Measurements from ENCODE around the gene NT5DC3.

NT5DC3 gene

DNA sequence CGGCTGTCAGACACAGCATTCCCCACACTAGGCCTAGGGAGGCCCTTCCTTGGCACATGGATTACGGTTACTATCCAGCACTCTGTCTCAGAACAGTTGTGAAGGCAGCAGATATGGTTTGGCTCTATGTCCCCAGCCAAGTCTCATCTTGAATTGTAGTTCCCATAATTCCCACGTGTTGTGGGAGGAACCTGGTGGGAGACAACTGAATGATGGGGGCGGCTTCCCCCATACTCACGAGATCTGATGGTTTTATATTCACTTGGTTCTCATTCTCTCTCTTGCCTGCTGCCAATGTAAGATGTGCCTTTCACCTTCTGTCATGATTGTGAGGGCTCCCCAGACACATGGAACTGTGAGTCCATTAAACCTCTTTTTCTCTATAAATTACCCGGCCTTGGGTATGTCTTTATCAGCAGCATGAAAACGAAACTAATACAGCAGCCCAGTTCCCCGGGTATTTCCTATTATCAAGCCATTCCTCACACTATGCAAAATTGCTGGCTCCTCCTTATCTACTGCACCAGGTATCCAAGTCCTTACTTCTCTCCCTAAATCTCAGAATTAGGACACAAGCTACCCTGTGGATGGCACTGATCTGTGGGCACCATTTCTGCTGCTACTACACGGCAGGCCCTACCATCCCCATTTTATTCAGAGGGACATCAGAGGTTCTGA lies 33.3 kb downstream of the NT5DC3 start:
- DNase-seq, result no peak

DNA sequence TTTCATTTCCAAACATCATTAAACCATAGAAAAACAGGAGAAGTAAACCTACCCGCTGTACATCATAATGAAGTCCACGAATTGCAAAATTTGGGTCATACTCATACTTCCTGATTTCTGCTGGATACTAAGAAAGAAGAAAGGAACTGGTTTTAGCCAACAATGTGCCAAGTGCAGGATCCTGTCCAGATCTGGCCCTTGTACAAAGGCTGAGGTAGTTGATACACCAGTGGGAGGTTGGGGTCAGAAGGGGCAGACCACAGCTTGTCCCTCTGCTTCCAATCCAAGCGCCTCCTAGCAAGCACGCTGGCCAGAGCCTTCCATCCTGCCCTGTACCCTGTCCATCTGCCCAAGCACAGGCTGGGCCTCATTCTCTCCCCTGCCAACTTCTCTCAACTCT lies 34.2 kb downstream of the NT5DC3 start:
- no peak for DNase-seq

DNA sequence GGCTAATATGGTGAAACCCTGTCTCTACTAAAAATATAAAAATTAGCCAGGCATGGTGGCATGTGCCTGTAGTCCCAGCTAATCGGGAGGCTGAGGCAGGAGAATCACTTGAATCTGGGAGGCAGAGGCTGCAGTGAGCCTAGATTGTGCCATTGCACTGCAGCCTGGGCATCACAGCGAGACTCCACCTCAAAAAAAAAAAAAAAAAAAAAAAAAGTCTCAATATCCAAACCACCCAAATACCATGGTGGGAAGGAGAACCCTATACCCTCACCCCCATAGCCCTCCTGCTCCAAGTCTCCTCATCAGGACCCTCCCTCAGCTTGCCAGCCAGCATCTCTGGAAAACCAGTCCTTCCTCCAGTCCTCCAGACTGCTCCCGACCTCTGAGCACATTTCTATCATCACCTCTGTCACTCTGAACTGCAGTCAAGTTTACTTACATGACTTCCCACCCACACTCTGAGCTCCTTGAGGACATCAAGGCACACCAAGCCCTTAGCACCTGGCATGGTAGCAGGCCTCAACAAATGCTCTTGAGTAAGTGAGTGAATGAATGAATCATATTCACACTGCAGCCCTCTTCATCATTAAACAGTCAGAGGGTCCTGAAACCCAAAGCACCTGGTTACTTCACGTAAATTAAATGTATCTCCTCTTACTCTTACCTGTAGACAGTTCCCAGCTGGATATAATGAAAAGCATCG lies 35.2 kb downstream of the NT5DC3 start:
- DNase-seq, result no peak

DNA sequence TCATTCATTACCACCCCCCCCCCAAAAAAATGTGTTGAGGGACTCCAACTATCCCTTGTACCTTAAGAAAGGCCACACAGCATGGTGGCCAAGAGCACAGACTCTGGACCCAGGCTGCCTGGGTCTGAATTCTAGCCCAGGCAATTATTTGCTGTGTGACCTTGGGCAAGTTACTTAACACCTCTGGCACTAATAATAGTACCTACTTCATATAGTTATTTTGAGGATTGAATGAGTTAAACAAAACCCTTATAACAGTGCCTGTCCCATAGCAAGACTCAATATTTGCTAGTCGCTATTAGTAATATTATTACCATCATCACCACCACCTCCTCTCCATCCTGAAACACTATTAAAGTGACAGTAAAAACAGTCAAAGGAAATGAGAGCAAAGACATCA lies 37.2 kb downstream of the NT5DC3 start:
- no peak for DNase-seq

DNA sequence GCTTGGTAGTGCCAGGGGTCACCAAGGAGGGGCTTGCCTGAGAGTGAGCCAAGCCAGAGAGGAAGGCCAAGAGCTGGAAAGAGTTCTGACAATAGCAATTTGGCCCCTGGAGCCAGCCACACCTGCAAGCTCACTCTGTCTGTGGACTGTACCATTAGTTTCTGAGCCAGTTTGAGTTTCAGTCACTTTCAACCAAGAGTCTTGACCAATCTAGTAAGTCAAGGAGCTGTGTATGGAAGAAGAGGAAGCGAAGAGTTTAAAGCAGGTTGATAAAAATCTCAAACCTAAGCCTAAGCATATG lies 38.5 kb downstream of the NT5DC3 start:
- DNase-seq, result no peak

DNA sequence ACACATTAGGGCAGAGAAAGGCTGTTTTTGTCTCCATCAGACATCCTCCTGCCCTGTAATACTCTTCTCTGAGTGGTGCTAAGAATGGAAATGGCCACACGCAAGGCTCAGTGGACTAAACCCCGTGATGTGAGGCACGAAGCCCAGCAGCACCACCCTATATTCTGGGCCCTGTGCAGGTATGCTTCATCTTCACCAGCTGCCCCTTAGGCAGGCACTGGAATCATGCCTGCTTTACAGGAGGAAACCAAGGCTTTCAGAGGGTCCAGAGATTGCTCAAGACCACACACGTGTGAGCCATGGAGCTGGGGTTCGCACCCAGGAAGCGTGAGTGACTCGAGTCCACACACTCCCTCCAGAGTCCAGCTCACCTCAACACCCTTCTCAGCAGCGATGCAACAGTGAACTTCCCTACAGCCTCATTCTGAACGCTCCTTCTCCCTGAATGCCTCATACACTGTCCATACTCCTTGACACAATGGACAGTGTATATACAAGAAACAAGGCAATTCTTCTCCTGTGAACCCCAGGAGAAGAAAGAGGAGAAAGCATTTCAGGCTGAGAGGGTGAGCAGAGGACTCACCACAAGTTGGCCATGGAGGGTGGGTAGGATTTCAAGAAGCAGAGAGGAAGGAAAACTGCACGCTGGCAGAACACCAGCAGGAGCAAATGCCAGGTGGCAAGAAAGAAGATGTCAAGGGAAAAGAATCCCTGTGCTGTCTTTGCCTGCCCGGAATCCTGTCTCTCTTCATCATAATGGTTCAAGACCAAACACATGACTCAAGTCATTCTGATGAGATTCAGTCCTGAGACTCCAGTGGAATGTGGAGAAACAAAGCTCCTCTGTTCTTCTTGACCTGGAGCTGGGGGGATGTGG lies 39.1 kb downstream of the NT5DC3 start:
- DNase-seq, result no peak

DNA sequence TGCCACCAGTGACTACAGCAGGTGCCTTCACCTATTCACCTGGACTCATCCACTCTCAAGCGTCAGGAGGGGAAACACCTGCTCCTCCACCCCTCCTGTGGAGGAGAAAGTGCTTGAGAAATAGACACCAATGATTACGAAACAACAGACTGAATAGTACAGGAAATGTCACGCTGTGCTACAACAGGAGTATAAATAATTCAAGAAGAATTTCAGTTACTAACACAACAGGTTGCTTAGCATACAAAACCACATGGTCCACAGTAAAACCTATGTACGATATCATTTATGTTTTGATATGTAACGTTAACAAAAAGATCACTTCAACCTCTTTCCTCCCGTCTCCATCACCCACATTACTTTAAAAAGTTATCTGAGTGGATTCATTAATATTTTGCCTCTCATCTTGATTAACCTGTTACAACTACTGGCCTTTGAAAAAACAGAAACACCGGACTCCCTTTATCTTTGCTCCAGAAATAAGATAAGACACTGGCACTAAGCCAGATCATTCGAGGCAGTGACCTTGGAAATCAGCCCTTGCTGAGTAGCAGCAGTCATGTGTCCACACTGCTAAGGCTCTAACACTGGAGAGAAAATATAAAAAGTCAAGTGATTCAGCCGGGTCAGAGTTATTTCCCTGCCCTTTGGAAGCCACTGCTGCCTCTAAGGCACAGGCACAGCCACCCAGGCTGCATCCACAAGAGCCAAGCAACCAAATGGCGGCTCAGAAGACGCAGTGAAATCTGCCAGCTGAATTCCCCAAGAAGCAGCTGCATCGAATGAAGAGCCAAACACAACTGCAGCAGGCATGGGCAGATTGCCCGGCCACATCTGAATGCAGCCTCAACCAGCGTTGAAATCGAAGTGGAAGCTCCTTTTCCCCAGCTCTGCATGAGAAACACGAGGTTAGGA lies 40.9 kb downstream of the NT5DC3 start:
- no peak for DNase-seq

DNA sequence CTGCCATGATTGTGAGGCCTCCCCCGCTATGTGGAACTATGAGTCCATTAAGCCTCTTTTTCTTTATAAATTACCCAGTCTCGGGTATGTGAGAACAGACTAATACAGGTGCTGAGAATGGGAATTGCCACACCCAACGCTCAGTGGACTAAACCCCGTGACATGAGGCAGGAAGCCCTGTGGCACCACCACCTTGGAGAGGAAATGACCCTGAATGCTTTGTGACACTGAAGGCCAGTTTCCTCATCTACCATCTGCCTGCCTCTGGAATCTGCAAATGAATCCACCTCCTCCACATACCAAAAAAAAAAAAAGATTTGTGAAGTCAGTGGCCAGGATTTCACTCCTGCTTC lies 41.6 kb downstream of the NT5DC3 start:
- DNase-seq, result no peak

DNA sequence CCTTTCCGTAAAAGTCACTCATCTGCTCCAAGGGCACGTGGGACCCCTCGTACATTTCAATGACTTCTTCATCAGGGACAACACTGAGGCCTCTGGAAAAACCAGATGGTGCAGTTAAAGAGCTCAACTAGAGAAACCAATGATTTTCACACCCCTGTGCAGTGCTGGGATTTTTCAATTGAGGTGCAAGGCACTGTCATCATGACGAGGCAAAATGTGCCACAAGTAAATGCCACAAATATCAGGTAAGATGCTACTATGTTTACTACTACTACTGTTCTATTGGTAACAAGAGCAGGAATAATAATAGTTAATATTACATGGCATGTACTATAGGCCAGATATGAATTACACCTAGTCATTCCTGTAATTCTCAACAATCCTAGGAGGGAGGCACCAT lies 42.4 kb downstream of the NT5DC3 start:
- DNase-seq, result no peak

DNA sequence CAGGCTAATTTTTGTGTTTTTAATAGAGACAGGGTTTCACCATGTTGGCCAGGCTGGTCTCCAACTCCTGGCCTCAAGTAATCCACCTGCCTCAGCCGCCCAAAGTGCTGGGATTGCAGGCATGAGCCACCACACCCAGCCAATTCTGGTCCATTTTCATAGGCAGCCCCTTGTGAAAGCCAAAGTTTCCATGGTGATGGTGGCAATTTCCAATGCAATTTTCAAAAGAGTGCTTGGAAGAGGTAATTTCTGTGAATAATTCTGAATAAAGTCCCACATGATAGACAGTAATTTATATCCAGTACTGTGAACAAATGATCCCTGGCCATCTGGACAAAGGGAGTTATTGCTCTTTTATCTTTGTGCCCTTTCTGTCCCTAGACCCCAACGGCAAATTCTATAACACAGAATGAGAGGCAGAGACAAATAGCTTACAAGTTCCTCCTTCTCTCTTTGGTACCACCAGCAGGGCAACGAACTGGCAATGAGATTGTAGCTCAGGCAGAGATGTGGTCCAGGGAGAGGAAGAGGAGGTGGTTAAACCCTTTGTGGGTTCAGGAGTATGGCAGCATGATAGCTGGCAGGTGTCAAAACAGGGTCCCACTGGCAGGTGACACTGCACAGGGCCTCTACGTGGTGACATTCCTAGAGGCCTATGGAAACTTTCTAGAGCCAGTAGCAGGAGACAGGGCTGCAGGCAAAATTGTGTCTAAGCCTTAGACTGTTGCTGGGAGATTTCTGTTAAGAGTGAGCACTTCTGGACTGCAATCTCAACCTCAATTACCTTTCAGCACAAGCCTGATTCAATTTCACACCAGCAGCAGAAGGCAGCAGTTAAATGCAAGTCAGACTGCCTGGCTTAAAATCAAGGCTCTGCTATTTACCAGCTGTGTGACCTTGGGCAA lies 46.5 kb downstream of the NT5DC3 start:
- DNase-seq, result no peak

DNA sequence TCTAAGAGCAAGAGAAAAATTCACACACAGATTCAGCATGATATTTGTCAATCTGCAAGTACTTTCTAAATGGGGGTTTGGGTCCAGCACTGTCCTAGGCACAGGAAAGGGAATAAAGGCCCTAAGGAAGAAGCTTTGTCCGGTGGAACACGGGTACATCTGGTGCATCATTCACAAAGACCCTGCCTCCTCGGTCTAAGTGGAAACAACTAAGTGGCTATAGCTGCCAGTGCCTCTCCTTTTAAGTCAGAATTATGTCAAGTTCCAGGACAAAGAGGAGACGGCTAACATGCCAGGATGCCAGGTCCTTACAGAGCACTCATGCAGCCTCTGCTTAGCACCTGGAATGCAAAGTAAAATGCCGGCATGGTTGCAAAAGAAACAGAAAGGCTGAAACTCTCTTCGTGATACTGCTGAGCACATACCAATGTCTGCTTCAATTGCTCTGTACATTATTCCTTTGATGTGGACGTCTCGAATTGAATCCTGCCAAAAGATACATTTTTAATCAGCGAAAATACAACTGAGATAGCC lies 47.5 kb downstream of the NT5DC3 start:
- DNase-seq, result no peak

DNA sequence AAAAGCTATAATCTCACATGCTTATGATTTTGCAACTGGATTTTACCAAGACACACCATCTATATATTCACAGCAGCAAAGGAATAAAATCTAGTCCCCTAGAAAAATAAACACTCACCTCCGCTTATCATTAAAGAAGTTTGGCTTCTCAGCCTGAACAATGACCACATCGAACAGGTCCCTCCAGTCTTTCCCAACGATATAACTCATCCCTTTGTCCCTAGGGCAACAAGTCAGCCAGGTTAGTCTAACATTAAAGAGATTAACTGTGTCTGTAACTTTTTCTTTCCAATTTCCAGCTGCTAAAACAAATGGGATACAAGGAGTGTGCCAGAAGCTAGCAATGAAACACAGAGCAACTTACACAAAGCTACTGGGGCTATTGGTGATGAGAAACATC lies 48.0 kb downstream of the NT5DC3 start:
- no peak for DNase-seq

DNA sequence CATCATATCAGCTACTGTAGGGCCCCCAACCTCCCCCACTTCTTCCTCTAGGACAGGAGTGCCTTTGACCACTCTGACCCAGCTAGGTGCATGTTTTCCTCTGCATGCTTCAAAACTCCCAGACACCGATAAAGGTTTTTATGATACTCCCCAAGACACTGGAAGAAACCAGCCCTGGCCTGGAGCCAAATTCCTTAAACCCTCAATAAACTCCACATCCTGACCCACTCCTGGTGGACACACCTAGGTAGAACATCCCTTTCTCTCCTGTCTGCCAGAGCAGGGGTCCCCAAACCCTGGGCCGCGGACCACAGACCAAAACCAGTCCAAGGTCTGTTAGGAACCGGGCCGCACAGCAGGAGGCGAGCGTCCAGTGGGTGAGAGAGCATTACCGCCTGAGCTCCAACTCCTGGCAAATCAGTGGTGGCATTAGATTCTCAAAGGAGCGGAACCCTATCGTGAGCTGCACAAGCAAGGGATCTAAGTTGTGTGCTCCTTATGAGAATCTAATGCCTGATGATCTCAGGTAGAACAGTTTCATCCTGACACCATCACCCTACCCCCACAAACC lies 49.6 kb downstream of the NT5DC3 start:
- no peak for DNase-seq

DNA sequence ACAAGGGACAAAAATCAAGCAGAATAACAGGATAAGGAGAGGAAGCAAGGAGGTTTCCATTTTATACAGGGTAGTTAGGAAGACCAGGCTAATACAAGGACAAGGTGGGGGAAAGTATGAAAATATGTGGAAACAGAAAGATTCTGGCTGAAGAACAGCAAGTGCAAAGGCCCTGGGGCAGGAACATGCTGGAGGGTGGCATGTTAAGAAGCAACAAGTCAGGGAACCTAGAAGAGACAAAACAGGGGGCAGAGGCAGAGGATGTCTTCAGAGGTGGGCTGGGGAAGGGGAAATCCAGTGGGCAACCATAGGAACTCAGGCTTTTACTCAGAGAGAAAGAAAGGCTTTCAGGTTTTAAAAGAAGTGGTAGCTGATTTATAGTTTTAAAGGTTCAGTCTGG lies 54.8 kb downstream of the NT5DC3 start:
- DNase-seq, result no peak

DNA sequence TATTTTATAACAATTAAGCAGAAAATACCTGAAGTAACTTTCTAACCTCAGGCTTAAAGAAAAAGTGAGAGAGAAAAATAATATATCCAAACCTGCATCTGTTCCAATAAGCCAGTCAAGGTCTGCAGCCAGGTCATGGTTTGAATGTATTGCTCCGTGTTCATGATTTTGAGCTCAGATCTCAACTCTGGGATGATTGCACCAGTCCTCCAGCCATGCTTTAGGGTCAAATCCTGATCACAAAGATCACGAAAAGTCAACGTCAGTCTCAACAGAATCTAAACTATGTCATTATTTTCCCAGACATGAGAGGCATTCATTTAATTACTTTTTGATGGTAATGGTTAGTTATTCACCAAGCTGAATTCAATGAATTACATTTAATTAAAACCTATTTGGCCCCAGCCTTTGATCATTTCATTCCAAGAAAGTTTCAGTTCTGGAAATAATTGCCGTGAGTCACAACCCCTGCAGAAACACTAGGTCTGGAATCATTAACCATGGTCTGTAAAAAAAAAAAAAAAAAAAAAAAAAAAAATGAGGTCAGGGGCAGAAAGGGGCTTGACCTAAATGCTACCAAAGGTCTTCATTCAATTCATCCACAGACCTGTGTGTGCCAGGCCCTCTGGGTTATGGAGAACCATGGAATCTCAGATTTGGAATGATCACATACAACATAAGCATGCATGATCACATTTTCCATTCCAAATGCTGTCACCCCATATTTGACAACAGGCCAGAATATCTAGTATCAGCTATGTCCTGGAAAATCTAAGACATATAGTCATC lies 55.6 kb downstream of the NT5DC3 start:
- no peak for DNase-seq

DNA sequence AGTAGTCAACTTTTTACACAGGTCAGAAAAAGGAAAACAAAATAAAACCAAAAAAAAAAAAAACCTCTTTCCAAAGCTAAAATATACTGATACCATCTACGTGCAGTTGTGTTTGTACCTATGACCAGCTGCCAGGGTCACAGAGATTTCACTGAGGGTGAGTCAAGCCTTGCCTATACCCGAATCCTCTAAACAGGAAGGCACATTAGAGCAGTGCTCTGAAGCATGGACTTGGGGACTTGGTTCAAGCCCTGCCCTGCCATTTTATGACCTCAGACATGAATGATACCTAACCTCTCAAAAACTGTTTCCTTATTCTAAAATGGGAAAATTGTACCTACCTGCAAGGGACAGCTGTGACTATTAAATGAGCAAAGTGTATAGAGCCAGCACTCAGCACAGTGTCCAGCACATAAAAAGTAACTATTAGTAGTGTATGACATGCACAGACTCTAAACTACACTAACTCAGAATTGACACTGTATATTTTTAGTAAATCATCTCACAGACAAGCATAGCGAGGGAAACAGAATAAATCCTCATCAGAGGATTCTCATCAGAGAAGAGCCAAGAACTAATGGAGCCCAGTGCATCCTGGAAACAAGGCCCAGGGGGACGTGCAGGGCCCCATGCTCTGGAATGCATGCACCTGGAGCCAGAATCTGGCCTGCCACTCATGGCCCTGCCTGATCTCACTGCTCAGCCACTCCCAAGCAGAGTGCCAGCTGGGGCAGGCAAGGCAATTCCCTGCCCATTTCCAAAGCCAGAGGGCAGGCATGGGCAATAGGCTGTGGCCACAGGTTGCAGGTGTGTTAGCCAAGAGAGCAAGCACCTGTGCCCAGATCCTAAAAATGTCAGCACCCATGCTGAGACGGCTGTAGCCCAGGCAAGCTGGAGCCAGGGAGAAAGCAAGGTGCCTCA lies 57.0 kb downstream of the NT5DC3 start:
- DNase-seq, result no peak

DNA sequence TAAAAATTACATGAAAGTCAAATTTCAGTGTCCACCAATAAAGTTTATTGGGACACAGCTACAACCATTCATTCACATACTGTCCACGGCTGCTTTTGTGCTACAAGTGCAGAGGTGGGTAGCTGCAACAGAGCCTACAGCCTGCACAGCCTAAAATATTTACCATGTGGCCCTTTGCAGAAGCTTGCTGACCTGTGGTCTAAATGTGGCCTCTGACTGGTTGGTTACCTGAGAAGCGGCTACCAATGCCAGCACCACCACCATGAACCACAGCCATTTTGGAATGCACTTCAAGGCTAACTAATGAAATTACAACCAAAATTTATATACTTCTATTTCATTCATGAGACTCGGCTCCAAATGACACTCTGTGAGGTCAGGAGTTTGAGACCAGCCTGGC lies 58.6 kb downstream of the NT5DC3 start:
- DNase-seq, result no peak

DNA sequence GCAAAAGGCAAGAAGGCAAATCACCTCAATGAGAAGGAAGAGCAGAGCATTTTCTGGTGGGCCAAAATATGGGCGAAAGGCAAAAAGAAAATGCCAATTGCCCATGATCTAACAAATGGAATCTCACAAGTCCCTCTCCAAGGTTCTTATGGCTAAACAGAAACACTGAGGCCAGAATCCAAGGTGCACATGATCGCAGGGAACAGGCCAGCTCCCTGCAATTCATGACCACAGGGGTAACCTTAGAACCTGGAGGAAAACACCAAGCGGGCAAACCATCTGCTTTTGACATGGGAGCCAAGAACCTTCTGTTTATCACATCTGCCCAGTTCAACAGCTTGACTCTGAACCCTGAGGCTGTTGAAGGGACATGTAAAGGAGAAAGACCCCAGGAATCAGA lies 60.0 kb downstream of the NT5DC3 start:
- DNase-seq, result no peak

DNA sequence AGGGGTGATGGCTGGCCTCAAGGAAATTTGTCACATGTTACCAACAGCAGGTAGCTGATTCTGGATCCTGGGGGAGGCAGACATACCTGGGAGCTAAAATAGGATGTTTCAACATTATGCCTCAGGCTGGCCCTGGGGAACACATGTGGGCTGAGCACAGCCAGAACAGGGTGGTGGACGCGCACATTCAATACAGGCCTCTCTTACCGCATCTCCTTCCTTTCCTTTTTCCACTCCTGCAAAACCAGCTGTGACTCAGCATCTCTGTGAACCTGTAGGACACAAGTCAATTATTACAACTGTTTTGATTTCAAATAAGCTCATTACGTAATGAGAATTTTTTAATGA lies 61.0 kb downstream of the NT5DC3 start:
- DNase-seq, result no peak

Measured in stimulated activated naive CD4-positive, alpha-beta T cell treated with Interleukin-2 at 50 U/mL for 16 hours (primary cell).